Omental fat pad (tissue), 4 donors: ENCODE data around the gene COX19. TPM values are rescaled to one million over a fixed set of nuclear protein-coding genes. Genes with fewer than 3 reads are reported as not detected.
"Not testable (repeated sequence)": the region's sequence is repeated elsewhere in the genome, so short reads cannot be mapped to it uniquely, and the experiment has no call there.

Experiments
- ATAC-seq: fragments of 150-250 bp; one replicate; pipeline ENCODE4 v1.9.1; 2016; ENCODE audit warnings: mild to moderate bottlenecking, moderate library complexity; ENCODE audit not compliant: low FRiP score
- DNase-seq: peaks from one replicate; pipeline ENCODE4 v3.0.0-alpha.2; 2019; ENCODE audit warnings: low spot score
- total RNA-seq, 4 donors: library from RNA; depleted of rRNA; stranded (reverse); fragments of >200 nt; gene quantifications; one replicate each; pipeline ENCODE4 v1.1.0, GENCODE V29; 2016
- TF ChIP-seq, protein P1 (sequence below), 3 donors: fragments of 450-650 bp; IDR thresholded peaks; one replicate each; pipeline ENCODE4 v1.5.1; 2016 to 2017; ENCODE audit warnings: antibody characterized with exemption in 3 of 3, mild to moderate bottlenecking in 3 of 3, moderate library complexity in 2 of 3

Gene COX19
- total RNA-seq, 4 donors from 2014 or later: 8.1 to 16.9 (median 10.0) TPM

DNA sequence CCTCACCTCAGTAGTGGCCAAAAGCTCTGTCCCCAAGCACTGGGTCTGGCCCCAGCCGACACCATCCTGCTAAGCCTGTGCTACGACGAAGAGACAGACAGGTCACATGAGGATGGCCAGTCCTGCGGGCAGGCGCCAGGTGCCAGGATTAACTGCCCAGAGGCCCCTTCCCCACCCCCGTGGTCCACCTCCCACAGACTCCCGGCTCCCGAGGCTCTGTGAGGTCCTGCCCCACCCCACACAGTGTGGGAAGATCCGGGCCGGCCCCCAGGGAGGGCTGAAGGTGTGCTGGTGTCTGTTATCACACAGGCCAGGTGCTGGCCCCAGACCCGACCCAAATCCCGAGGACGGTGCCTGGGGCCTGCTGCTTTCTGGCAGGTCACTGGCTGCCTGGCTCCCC lies 34.9 kb upstream of the COX19 start:
- DNase-seq (no peak), ATAC-seq (no peak)
- TF ChIP-seq, protein P1, sequence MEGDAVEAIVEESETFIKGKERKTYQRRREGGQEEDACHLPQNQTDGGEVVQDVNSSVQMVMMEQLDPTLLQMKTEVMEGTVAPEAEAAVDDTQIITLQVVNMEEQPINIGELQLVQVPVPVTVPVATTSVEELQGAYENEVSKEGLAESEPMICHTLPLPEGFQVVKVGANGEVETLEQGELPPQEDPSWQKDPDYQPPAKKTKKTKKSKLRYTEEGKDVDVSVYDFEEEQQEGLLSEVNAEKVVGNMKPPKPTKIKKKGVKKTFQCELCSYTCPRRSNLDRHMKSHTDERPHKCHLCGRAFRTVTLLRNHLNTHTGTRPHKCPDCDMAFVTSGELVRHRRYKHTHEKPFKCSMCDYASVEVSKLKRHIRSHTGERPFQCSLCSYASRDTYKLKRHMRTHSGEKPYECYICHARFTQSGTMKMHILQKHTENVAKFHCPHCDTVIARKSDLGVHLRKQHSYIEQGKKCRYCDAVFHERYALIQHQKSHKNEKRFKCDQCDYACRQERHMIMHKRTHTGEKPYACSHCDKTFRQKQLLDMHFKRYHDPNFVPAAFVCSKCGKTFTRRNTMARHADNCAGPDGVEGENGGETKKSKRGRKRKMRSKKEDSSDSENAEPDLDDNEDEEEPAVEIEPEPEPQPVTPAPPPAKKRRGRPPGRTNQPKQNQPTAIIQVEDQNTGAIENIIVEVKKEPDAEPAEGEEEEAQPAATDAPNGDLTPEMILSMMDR (IDR thresholded peaks at IDR 0.05): no peak

GRCh38 chr7:1009747-1010146 lies 34.4 kb upstream of the COX19 start:
- ATAC-seq (no peak), DNase-seq (no peak)
- TF ChIP-seq, protein P1 (IDR thresholded peaks at IDR 0.05): no peak

GRCh38 chr7:1008733-1009363 lies 33.5 kb upstream of the COX19 start:
- TF ChIP-seq, protein P1 (IDR thresholded peaks at IDR 0.05): no peak
- ATAC-seq (no peak), DNase-seq (no peak)

DNA sequence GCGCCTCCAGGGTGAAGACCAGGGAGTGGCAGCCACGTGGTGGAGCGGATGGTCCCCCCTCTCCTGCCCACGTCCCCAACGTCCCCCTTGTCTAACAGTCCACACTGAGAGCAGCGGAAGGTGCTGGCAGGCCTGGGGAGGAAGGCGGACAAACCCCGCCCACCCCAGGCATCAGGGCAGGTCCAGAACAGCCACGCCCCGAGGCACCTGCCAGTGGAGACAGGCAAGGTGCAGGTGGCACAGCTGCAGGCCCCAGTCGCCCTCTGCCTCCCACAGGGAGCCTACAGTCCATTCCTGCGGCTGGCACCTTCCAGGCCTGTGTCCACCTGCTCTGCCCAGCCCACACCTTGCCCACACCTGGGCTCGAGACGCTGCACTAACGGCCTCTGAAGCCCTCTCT lies 32.6 kb upstream of the COX19 start:
- ATAC-seq (no peak), DNase-seq (no peak)
- TF ChIP-seq, protein P1 (IDR thresholded peaks at IDR 0.05): no peak

DNA sequence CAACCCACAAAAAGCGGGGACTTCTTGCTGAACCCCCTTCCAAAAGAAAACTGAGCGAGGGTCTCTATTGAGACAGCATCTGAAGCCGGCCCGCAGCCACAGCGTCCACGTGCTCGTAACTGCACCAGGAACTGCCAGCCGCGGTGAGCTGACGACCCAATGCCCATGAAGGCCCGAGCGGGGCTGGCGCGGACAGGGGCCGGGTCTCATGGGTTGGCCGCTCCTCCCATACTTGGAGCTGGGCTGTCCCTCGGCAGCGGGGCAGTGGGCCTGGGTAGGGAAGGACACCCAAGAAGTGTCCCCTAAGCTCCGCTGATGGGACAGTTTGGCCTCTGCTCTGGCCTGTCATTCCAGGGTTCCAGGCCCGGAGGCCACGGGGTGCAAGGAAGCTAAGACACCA lies 30.0 kb upstream of the COX19 start:
- DNase-seq (no peak), ATAC-seq (no peak)
- TF ChIP-seq, protein P1 (IDR thresholded peaks at IDR 0.05): no peak

DNA sequence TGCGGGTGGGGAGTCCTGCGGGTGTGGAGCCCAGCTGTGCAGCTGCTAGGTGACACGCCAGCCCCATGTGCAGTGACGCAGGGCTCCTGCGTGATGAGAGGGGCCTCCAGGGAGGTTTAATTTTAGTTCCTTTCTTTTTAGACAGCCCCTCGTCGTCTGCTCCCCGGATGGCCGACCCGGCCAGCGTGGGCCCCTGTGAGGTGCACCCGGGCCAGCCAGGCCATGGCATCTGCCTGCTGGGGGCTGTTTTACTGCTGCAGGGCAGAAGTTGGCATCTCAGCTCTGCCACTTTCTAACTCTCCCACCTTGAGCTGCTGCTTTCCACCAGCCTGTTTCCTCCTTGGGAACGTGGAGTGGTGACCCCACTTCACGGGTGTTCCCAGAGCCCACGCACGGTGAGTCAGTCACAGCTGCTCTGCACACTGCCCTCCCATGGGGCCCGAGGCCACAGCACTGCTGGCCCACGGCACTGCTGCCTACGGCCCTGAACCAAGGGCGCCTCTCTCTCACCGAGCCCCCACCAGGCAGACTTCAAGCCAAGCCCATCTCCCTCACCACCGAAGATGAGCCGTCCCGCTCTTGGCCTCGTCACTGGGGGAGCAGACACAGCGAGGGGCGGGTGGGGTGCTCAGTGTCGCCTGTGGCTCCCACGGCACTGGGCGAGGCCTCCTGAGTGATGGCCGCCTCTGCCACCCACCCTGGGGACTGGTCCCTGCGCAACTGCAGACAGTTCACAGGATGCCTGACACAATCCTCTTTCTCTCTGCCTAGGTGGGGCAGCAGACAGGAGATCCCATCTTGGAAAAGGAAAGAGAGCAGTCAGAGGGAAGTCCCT lies 28.9 kb upstream of the COX19 start:
- TF ChIP-seq, protein P1 (IDR thresholded peaks at IDR 0.05): no peak
- DNase-seq (no peak), ATAC-seq (no peak)

DNA sequence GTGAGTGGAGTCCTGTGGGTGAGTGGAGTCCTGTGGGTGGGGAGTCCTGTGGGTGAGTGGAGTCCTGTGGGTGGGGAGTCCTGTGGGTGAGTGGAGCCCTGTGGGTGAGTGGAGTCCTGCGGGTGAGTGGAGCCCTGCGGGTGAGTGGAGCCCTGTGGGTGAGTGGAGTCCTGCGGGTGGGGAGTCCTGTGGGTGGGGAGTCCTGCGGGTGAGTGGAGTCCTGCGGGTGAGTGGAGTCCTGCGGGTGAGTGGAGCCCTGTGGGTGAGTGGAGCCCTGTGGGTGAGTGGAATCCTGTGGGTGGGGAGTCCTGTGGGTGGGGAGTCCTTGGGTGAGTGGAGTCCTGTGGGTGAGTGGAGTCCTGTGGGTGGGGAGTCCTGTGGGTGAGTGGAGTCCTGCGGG lies 27.1 kb upstream of the COX19 start:
- ATAC-seq, DNase-seq: not testable (repeated sequence)

- not testable (repeated sequence) for DNase-seq, ATAC-seq
Measured at GRCh38 chr7:1002026-1002425, 26.7 kb upstream of the COX19 start.

- ATAC-seq, DNase-seq: not testable (repeated sequence)
Measured at GRCh38 chr7:1001069-1001770, 25.9 kb upstream of the COX19 start.
